LoVo (cell line): ENCODE results near the gene COG2.

Source experiments
- DNase-seq: peaks from one replicate; pipeline ENCODE4 v3.0.0-alpha.2; 2016; ENCODE audit warnings: low spot score

Gene COG2

DNA sequence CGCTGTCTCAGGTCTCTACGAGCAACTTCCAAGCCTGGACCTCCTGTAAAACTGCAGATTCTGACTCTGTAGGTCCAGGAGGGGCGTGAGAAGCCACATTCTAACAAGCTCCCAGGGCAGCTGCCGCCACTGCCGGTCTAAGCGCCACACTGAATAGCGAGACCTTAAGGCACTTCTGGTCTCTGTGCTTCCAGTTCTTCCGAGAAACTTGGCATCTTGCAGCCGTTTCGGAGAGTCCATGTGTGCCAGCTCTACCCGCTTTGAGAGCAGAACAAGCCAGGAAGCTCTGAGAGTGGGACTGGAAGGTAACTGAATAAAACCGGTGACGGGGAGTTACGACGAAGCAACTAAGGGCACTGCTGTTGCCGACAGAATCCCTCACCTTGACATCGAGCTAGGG lies 59.2 kb downstream of the COG2 start:
- no peak for DNase-seq

DNA sequence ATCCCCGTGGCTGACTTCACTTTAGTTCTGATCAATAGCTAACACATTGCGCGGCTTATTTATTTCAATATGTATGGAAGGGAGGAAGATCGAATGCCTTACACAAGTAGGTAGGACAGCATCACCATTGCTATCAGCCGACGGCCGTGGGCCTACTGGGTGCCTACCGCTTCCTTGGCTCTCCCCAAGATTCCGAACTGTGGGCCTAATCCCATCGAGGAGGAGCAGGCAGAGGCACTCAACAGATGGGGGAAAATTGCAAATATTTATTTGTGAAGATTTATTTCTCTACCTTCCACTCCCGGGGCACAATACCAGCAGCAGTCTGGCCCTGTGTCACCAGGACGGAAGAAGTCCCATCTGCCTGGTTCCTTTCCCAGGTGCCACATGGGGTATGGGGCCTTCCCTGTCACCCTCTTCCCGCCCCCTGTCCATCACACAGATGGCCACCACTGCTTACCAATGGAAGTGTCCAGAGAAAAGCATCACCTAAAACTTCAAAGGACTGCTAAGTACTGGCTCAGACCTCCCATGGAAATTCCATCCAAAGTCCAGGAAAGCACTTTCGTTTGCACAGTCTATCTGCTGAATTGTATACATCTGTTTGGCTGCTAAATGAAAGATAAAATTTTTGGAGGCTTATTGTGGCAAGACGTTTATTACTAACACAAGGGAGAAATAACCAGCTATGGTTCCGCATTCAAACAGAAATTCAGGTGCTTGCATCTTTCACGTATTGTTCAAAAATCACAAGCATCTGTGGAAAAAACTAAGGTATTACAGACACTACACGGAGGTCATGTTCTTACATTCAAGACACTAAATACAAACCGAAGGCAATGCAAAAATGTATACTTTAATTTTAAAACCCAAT lies 59.9 kb downstream of the COG2 start:
- DNase-seq: no peak

DNA sequence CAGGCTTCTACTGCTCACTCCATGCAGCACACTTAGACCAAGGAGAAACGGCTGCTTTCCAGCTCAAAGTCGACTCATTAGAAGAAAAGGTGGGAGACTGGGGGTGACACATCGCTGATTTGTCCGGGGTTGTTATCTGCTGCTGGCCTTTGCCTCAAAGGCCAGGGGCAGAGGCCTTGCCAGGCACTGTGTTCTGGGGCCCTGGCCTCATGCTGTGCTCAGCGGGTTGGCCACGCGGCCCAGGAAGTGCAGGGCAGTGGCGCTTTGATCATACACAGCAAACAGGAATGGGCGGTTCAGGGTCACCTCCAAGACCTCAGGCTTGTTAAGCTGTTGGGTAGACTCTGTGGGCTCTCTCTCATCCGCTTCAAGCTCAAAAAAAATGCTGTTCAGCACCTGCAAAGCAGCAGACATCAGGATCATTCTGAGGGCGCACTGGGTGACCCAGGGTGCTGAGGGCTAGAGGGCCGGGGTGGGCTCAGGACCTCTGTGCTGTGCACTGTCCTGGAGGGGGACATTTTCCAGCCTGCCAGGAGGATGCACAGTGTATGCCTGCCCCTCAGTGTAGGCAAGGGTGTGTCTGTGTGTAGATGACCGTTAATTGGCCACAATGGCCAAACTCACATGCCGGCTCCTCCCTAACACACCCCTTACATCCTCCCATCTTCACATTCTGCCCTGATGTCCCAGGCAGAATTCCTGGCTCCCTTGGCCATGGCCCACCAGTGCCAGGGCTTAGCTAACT lies 60.8 kb downstream of the COG2 start:
- no peak for DNase-seq

DNA sequence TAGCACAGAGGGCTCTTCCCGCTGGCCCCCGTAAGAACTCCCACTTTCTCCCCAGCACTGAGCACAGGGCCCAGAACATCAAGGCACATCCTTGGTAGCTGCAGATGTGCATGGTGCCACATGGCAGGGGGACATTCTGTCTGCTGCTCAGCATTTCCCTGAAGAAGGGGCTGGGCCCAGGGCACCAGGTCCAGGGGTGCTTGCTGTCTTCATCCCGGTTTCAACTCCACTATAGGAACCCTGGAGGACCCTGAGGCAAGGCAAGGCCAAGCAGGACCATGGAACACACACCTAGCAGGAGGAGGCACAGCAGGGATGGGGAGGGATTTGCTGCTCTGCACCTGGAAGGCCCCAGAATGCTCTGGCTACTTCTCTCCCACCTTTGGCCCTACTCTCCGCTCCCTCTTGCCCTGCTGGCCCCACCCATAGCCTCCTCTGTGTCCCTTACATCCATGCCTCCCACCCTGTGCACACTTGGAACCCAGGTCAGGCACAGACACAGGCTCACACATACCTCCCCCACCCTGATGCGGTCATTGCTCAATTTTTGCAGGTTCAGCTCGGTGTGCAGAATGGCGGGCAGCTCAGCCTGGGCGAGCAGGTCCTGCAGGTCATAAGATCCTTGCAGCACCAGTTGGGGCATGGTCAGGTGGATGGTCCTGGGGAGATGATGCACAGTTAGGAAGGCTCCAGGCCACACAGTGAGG lies 61.6 kb downstream of the COG2 start:
- no peak for DNase-seq

DNA sequence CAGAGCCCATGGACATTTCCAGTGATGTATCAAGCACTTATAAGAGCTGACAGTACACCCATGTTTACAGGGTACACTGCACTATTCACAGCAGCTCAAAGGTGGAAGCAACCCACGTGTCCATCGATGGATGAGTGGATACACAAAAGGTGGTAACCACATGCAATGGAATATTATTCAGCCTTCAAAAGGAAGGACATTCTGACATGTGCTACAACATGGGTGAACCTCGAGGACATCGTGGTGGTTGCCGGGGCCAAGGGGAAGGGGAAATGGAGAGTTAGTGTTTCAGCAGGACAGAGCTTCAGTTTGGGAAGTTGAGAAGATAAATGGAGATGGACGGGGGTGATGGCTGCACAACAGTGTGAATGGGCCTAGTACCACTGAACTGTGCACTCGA lies 62.5 kb downstream of the COG2 start:
- DNase-seq: no peak

DNA sequence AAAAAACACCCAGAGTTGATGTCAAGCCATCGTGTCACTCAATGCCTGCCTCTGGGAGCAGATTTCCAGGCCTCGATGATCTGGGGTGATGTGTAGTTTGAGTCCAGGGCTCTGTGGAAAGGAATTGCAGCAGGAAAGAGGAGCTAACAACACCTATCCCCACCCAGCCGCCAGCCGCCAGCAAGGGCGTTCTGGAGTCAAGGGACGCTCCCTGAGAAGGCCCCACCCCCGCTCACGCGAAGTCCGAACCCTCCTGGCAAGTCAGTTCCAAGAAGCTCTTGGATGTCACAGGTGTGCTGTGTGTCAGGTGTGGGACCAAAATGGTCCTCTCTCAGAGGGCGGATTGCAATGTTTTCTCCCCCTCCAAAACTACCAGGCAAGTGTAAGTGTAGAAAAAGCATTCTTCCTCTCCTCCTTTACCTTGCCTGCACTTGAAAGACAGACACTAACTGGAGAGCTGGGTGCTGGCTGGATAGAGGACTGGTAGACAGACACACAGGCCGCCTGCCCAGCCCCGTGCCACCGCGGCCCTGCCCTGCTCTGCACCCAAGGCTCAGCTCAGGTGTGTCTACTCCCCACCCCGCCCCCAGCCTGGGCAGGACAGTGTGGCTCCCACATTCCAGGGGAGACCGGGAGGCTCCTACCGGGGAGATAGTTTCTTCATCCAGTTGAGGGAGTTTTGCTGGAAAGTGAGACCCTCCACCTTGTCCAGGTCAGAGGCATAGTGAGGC lies 63.2 kb downstream of the COG2 start:
- no peak for DNase-seq

DNA sequence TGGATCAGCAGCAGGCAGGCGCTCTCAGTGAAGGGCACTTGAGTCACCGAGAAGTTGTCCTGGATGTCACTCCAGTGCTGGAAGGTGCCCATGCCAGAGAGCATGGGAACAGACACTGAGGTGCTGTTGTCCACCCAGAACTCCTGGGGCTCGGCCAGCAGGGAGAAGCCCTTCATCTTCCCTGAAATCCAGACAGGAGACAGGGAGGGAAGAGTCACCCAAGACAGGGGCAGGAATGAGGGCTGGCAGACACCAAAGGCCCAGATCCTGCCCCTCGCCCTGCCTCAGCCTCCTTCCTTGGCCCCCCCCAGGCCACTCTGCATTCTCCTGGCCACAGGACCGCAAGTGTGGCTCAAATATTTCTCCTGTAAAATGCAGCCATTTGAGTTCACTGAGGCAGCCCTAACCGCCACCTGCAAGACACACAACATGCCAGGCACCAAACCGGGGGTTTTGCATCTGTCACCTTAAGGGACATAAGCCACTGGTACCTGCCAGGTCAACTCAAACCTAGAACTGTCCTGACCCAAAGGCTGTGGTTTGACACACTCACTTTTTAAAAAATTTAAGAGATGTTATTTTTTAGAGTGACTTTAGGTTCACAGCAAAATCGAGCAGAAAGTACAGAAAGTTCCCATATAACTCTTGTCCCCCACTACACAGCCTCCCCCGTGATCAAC lies 63.9 kb downstream of the COG2 start:
- DNase-seq: no peak

DNA sequence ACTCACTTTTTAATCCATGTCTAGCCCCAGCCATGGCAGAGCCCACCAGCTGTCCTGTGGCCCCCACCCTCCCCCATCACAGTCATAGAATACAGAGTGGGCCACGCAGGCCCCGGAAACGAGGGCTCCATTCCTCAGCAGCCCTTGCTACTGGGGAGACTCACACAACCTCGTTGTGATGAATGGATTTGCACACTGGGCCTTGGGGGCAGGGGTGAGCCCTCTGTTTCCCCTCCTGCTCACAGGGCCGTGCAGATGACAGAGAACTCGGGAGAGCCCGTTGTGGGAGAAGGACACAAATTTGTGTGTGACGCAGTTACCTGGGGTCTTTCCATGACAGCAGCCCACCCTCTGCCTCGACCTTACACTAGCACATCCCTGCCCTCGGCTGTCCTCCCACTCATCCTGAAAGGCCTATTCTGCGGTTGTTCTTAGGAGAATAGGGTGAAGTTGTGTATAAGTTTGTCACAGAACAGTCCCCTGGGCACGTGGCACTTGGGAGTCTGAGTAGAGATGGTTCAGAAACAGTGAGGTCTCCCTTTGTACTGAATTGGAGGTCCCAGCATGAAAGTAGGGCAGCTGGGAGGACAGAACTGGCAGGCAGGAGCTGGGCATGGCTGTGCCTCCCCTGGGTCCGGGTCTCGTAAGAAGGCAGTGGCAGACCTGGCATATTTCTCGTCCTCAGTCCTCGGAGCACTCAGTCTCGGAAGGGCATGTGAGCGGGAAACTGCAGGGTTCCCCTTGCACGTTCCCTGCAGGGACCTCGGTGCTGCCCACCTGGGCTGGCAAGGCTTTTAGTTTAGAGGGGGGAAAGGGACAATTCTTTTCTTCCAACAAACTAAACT lies 64.8 kb downstream of the COG2 start:
- DNase-seq: no peak

DNA sequence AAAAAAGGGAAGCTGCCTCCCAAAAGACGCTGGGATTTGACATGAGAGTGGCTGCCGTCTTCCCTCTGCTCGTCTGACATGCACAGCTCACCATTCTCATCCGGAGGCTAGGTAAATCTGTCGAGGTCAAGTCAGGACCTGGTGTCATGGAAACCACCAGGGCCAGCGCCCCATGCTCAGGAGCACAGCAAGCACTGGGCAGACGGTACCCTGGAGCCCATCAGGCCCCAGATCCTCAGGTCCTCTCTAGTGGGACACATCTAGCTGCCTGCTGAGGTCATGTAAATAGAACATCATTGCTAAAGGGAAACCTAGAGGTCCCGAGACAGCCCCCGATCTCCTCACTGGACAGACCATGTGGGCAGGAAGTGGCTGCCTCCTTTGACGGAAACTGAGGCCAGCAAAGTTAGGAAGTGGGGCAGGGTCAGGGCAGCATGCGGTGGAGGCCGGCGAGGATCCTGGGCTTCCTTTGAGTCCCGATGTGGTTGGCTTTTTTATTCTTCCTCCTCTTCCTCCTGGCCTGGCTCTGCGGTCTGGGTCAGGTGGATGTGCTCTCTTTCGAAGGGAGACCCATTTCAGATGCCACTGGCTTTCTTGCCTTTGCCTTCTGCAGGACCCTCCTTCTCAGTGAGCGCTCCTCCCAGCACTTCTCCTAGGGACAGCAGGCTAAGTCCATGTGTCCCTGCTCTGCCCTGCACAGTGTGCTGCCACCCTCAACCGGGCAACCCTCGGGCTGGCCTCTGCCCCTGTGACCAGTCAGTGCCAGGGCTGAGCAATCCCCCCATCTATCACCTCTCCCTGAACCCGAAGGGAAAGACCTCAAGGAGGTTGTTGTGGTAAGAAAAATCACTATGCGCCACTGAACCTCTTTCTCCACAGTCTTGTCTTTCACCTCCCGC lies 65.7 kb downstream of the COG2 start:
- DNase-seq: no peak

DNA sequence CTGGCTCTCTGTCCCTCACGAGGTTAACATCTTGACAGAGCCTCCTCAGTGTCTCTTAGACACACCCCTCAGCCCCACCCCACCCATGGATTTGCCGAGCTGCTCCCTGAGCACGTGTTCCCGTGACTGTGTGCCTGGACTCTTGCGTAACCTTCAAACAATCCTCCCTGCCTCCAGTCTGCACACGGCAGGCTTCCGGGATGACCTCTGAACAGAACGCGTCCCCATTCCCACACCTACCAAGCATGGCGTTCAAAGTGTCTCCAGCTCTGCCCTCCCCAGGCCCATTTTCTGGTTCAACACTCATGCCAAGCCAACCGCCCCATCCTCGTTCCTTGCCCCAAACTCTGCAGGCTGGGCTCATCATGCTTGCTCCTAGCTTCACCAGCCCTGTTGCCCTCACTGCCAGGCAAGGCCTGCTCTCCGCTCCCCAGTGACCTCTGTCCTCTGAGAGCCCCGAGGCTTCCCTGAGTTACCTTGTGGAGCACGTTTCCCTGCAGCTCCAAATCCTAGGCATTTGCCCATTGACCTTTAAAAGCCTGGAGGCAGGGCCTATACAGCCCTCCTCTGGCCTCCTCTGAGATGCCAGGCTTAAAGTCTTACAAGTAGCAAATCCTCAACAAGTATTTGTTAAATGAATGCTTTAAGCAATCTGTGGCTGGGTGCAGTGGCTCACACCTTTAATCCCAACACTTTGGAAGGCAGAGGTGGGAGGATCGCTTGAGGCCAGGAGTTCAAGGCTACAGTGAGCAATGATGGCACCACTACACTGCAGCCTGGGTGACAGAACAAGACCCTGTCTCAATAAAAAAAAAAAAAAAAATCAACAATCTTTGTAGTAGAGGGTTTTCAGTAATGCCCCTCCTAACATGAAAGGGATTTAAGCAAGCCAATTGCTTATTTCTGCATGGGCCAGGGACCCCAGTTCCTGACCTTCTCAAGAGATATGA lies 66.6 kb downstream of the COG2 start:
- peak; percentile 58 for DNase-seq

DNA sequence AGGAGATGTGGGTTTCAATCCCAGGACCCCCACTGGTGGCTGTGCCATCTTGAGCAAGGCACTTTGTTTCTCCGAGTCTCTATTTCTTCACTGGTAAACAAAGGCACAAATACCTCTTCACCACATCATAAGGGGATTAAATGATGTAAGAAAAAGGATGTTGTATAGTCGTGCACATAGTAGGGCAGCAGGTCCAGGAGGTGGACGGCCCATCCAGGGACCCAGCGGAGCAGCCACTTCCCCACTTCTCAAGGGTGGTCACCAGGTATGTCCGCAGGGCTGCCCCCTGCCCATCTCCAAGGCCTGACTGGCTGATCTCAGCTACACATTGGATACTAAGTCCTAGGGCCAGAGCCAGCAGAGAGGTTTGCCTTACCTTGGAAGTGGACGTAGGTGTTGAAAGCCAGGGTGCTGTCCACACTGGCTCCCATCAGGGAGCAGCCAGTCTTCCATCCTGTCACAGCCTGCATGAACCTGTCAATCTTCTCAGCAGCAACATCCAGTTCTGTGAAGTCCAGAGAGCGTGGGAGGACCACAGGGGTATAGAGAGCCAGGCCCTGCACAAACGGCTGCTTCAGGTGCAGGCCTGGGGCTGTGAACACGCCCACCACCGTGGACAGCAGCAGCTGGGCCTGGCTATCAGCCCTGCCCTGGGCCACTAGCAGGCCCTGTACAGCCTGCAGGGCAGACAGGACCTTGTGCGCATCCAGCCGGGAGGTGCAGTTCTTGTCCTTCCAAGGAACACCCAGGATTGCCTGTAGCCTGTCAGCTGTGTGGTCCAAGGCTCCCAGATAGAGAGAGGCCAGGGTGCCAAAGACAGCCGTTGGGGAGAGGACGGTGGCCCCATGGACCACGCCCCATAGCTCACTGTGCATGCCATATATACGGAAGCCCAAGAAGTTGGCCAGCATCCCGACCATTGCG lies 67.6 kb downstream of the COG2 start:
- DNase-seq: no peak

DNA sequence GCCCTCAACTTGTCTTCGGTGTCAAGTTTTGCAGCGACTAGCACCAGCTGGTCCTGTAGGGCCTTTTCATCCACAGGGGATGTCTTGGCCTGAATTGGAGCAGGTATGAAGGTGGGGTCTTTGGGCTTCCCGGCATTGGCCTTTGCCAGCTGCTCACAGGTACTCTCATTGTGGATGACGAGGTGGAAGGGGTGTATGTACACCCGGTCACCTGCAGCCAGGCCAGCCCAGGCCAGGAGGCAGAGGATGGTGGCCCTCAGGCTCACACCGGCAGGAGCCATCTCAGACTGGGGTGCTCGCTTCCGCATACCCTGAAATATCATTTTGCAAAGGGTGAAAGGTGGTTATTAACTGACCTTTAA lies 68.2 kb downstream of the COG2 start:
- no peak for DNase-seq

DNA sequence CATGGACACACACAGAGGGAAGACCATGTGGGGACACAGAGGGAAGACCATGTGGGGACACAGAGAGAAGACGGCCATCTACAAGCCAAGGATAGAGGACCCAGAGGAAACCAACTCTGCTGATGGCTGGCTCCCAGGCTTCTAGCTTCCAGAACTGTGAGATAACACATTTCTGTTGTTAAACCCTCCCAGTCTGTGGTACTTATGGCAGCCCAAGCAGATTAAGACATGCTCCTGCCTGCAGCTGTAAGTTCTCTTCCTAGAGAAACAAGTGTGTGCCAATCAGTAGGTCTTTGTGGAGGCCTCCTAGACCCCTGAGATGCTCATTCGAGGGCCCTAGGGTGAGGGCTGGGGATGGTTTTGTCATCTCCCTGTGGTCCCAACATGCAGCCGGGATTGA lies 69.0 kb downstream of the COG2 start:
- no peak for DNase-seq

DNA sequence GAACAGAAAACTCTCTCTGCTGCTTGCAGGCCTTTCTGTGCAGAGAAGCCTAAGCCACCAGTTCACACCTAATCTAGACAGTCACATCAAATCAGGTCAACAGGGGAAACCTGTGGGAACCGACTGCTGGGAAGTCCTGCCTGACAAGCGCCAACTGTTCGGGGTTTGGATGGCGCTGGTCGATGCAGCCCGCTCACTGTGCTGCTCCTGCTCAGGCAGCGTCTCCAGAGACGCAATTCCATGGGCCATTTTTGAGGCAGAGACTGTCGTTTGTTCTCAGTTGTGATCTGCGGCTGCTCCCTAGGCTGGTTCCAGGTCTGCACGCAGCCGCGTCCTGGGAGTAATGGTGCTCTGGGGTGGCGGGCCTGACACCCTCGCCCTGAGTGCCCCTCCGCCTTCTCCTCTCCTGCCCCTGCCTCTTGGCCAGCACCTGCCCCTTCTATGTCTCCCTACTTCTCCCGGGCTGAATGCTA lies 70.2 kb downstream of the COG2 start:
- DNase-seq: no peak

DNA sequence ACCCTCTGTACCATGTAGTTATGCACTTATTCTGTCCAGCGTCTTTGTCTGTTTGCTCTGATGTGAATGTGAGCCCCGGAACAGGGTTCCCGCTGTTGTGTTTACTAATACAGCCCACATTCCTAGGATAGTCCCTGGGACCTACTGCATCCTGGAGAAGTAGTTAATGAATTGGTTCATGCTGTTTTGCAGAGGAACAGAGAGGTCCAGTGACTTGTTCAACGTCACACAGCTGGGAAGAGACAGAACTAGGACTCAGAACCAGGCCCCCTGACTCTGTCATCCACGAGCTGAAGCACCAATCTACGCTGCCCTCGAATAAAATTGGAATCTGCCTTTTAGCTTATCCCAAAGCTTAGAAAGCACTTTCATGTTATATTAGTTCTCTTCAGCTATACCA lies 70.9 kb downstream of the COG2 start:
- no peak for DNase-seq

DNA sequence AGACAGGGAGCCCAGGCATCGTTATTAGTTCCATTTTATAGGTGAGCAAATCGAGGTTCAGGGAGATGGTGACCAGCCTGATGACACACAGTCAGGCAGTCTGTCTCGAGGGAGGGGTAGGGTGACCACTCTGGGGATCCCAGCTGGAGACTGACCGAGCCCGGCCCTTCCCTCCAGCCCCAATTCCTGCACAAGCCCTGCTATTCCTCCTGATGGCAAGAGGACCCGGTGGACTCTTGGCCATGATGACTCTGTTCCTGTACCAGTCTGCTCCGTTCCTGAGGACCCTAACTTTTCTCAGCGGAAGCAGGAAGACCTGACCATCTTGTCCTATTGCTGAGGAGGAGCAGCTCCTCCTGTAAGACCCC lies 71.2 kb downstream of the COG2 start:
- no peak for DNase-seq
